ENCODE measurements around the gene GLRX2.
"Not testable (repeated sequence)": the region's sequence is repeated elsewhere in the genome, so short reads cannot be mapped to it uniquely, and the experiment has no call there.

GLRX2 gene

DNA sequence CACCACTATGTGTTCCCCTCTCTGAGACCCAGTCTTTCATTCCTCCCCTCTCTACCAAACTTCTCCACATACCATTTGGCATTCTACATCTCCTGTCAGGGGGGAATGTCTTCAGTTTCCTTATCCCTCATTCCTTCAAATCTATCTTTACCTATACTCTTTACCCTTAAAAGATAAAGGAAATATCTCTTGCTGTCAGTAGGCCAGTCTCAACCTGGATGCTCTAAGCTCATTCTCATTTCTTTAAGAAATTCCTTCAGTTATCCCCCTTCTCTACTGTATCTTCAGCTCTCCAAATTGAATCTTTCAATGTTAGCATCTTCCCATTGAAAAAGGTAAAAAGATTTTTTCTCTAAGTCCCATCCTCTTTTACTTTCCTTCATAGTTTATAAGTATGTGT, 39.3 kb downstream of the GLRX2 start:
- no peak for DNase-seq (ENCODE audit: low read depth)

GRCh38 chr1:193062698-193063463, 42.3 kb downstream of the GLRX2 start:
- peak; percentile 48 for DNase-seq (ENCODE audit: low read depth)

DNA sequence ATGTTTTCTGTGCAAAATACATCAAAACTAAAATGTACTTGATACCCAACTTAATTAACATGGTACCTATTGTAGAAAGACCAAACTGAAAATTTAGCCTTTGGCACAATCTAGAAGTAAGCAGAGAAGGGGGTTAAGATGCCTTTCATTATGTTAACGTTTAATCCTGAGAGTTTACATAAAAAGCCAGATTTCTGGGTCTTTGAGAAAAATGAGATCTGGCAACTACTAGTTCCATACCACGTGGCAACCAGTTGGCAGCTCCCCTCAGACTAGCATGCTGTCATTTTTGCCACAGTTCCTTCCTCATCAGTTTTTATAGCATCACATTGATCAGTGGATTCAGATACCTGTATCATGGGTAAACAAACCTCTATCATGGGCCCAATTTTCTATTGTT, 44.3 kb downstream of the GLRX2 start:
- no peak for DNase-seq (ENCODE audit: low read depth)

GRCh38 chr1:193060406-193060805, 44.8 kb downstream of the GLRX2 start:
- no peak for DNase-seq (ENCODE audit: low read depth)

DNA sequence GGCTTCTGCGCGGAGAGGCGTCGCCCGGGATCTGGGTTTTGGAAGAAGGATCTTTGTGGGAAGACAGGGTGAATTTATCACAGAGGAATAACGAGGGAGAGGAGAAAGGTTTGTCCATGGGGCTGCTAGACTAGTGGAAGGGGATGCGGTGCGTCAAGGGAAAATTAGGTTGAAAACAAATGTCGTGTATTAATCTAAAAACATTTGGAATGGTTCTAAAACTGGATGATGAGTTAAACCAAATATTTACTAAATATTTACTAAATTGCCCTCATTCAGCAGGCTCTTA, 45.2 kb downstream of the GLRX2 start:
- DNase-seq (ENCODE audit: low read depth): no peak

DNA sequence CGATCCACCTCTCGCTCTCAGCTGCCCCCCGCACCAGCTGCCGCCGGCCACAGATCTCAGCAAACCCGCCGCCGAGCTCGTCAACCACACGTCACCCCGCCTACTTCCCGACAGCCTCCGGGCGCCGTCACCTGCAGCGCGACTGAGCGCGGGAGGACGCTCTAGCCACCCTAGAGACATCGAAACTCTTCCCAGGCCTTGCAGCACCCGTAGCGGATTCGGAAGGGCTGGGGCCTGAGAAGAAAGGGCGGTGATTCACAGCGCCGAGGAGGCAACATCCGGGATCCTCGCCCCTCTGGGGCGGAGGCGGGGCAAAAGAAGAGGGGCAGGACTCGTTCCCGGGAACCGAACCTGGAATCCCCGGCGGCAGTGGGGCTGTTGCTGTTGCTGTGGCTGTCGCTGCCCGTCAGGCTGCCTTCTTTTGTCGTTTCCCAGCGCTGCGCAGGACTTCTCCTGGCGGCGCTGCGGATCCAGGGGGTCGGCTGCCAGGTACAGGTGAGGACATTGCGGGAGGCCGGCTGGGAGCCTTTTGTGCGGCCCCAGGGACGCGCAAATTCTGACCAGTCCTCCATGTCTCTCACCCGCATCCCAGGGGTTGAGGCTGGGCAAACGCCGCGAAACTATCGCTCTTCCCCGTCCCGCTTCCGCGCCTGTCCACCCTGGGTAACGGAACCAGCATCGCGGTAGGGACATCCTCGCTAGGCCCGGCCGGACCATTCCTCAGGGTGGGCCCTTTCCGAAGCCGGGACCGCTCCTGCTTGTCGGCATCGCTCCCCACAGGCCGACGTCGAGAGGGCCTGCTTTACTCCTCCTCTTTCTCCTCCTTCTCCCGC, 45.7 kb downstream of the GLRX2 start, which contains the start of the genes RO60 and UCHL5:
Gene RO60, plus strand, starts transcription at position 331 of the 833 bp plus-strand sequence. CDS start 9,443 bp downstream, outside the sequence.
Gene UCHL5, minus strand, starts transcription at position 79 of the 833 bp plus-strand sequence. CDS start 100 bp downstream, outside the sequence.
- DNase-seq (ENCODE audit: low read depth): peak; percentile 98

DNA sequence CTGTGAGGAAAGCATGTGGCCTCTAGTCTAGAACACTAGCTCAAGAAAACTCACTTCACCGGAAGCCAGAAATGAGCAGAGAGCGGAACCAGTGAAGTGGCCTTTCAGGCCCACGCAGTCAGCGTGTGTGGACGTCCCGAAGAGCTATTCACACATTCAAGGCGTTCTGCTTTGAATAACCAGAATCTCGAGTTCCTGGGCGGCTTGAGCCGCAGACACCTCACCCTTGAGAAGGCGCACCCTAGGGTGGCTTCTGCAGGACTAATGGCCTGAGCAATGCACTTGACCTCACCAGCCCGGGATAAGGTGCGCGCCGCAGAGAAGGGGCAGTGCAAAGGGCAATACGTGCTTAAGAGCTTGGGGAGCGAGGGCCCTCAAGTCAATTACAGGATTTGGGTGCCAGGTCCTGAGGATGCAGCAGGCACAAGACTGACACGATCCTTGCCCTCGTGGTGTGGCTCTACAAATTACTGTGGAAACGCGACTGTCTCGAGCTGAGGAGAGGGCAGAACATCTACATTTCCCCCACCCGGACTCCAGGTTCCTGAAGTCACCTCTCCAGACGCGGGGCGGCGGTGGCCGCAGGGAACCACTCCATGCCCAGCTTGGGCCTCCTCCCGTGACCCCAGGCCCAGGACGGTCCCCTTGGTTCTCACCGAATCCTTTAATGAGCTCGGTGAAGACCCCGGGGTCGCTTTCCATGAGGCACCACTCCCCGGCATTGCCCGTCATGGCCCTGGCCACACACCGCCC, 46.5 kb downstream of the GLRX2 start:
- DNase-seq (ENCODE audit: low read depth): peak; percentile 48

DNA sequence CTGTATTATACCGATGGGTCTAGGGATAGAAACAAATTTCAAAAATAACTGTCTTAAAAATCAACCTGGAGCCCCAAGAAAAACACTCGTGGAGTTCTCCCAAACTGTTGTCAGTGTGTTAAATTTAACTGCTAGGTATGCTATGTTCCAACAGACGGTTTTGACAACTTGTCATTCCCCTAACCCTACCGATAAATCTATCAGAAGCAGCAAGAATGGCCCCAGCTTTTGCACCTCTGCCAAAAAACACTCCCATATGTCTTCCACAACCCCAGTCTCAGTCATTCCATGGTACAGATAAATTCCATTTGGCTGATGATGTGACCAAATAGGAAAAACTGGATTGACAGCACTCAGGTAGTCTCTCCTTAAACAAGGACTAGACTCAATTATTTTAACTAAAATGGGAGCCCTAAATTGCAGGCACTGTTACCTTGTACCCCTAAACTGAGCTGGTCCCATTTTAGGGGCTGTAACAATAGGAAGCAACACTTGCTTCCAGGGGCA, 51.0 kb downstream of the GLRX2 start:
- DNase-seq (ENCODE audit: low read depth): no peak

DNA sequence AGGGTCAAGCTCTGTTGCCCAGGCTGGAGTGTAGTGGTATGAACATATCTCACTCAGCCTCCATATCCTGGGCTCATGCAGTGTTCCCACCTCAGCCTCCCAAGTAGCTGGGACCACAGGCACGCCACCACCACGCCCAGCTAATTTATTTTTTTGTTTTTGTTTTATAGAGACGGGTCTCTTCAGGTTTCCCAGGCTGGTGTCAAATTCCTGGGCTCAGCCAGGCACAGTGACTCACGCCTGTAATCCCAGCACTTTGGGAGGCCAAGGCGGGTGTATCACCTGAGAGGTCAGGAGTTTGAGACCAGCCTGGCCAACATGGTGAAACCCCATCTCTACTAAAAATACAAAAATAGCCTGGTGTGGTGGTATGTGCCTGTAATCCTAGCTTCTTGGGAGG, 56.3 kb downstream of the GLRX2 start:
- not testable (repeated sequence) for DNase-seq (ENCODE audit: low read depth)

All from amniotic epithelial cell (primary cell).